Activated CD4-positive, alpha-beta T cell treated with anti-CD3 and anti-CD28 coated beads for 48 hours (primary cell): ENCODE data around the gene ANKFY1.
A peak's percentile ranks its signal among the peaks of the same experiment; 100 is the strongest.
"Not testable (repeated sequence)": the region's sequence is repeated elsewhere in the genome, so short reads cannot be mapped to it uniquely, and the experiment has no call there.

Experiments used
- DNase-seq: peaks from one replicate; pipeline ENCODE4 v3.0.0-alpha.2; 2020

Gene ANKFY1

DNA sequence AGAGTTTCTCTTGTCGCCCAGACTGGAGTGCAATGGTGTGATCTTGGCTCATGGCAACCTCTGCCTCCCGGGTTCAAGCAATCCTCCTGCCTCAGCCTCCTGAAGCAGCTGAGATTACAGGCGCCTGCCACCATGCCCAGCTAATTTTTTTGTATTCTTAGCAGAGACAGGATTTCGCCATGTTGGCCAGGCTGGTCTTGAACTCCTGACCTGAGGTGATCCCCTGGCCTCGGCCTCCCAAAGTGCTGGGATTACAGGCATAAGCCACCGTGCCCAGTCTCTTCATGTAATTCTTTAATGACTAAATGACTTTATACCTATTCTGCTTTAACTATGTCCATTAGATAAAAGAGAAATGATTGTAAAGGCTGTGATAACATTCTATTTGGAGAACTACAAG, 8.5 kb downstream of the ANKFY1 start:
- DNase-seq: not testable (repeated sequence)

DNA sequence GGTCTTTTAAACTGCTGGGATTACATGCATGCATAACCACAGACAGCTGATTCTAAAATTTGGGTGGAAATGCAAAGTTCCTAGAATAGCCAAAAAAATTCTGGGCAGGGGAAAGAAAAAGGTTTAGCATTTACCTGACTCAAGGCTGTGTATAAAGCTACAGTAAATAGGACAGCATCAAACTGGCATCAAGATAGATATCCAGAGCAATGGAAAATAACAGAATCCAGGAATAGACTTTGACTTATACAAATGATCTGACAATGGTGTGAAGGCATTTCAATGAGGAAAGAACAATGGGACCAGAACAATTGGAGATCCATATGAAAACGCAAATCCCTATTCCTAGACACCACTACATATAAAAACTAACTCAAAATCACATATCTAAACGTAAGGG, 12.9 kb downstream of the ANKFY1 start:
- no peak for DNase-seq

DNA sequence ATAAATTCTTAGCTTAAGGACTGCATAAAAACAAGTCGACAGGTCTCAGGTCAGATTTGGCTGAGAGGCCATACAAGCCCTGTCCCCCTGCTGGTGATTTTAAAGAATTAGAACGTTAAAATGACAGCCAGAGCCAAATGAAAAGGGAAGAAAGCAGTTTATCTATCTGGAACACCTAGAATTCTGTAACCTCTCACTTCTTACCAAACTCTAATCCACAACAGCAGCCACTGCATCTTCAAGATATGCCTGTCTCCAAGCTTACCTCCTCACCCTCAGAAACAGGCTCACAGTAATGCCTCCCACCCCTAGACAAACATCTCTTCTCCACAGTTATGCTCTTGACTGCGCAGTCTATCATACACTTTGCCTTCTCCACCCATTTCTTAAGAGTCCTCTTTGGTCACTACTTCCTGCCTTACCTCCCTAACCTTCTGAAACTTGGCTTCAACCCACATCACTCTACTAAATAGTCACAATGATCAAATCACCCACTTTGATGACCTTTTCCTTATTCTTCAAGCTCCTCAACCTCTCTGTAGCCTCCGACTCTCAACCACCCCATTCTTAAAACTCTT, 14.2 kb downstream of the ANKFY1 start:
- no peak for DNase-seq

DNA sequence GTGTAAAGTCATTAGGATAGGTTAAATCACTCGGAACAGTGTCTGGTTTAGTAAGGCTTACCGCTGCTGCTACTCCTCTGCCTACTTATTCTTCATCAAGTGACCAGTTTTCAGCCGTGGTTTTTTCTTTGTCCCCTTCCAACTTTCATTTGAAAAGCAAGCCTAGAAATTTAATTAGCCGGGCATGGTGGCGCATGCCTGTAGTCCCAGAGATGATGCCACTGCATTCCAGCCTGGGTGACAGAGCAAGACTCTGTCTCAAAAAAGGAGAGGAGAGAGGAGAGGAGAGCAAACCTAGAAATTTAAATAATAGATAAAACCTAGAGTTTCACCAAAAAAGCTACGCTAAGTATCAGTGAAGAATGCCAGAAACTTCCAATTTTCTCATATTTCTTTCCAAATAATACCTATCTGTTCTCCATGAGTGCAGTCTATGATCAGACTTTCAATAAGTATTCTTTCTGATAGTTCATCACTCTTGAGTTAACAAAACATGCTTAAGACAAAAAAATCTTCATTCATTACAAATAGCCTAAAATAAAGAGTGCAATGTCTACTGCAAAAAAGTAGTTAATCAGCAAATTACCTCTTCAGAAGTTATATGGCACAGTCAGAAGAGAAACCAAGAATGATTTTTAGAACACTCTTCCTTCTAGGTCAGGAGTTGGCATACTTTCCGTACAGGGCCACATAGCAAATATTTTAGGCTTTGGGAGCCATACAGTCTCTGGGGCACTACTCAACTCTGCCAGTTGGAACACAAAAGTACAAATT, 15.1 kb downstream of the ANKFY1 start:
- no peak for DNase-seq

DNA sequence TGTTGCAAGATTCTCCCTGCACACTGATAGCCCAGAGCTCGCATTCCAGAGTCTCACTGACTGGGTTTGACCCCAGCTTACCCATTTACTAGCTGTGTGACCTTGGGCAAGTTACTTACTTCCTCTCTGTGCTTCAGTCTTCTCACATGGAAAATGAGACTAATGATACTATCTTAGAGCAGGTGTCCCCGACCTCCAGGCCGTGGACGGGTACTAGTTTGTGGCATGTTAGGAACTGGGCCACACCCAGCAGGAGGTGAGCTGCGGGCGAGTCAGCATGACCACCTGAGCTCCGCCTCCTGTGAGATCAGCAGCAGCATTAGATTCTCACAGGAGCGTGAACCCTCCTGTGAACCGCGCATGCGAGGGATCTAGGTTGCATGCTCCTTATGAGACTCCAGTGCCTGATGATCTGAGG, 15.8 kb downstream of the ANKFY1 start:
- peak; percentile 13 for DNase-seq

DNA sequence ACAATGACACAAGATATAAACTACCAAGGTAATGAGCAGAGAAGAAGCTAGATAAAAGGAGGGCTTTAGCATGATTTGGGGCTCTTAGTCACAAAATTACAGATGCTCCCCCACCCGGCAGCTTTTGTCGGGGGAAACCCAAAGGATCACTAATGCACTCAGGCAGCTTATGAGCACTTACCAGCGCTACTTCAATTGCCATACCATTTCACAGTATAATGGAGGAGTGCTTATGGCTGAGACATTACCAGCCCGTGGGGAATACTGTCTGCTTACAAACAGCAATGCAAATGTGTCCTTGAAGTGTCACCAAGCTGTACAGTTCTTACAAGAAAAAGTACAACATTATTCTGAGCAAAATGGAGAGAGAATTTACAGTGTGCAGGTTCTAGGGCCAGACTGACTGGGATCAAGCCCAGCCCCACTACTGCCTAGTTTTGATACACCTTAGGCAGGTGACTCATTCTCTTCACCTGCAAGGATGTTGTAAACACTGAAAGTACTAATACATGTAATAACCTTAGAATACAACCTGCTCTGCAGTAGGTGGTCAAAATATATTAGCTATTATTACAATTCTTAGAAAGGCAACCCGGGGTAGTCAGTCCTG, 16.3 kb downstream of the ANKFY1 start:
- no peak for DNase-seq

DNA sequence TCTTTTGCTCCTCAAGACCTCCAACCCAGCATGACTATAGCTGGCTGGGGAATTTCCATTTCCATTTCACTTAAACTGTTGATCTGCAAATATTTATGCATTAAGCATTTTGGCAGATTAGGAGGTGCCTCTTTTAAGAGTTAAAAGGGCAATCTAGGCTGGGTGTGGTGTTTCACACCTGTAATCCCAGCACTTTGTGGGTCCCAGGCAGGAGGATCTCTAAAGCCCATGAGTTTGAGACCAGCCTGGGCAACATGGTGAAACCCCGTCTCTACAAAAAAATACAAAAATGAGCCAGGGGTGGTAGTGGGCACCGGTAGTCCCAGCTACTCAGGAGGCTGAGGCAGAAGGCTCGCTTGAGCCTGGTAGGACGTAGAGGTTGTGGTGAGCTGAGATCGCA, 17.1 kb downstream of the ANKFY1 start:
- DNase-seq: no peak

DNA sequence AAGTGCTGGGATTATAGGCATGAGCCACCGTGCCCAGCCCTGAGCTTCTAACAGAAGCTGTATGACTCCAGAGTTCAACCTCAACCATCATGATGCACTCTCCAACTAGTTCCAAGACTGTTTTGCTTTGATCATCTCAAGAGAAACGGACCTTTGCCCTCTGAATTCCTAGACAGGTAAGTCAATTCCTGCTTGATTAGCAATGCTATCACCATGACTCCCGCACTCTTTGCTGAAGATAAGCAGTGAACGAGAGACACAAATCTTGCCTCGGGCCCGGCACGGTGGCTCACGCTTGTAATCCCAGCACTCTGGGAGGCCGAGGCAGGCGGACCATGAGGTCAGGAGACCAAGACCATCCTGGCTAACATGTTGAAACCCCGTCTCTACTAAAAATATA, 22.2 kb downstream of the ANKFY1 start:
- no peak for DNase-seq

DNA sequence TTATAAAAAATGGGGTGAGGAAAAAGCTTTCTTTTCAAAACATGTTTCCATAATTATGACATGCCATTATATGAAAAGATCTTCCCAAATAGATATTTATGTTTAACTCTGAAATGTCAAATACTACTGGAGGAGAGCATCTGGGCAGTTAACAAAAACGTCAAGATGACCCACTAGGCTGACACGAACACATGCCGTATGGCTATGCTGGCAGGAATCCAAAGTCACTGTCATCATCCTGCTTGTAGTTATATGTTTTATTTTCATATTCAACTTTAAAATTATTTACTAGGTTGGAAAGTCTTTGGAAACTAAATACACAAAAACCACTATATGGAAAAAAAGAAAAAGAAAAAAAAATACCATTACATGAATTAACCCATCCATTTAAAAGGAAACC, 27.3 kb downstream of the ANKFY1 start:
- DNase-seq: no peak

DNA sequence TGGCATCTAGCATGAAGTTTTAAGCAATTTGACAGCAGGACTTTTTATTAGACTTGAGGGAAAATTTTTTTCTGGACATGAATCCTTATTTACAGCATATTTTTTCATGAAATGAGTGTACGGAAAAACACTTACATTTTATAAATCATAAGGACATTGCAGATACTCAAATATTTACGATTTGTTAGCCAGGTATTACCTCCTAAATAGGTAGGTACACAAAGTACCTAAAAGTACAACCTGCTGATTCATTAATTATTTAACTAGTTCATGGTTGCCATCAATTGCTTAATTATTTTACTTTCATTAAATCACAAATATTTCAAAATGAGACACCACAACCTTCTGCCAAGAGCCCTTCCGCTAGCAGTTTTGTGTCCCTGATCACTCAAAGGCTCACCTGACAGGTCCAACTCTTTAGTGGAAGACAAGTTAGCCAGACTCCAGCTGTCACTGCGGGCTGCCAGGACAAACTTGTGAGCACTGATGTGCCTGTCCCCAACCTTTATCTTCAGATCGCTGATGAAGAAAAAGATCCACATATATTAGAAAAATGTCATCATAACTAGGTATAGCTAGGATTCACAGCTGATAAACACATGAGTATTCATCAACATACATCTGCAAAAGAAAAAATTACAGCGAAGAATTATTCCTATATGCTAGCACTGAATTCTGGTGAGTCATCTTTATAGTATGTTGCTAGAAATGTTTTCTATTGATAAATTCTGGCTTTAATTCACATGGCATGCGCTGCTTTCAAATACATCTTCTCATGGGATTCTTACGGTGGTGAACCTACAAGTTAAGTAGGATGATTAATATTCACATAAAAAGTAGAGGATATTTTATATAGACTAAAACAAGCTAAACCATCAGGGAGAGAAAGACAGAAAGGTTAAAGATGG, 28.2 kb downstream of the ANKFY1 start:
- DNase-seq: no peak

DNA sequence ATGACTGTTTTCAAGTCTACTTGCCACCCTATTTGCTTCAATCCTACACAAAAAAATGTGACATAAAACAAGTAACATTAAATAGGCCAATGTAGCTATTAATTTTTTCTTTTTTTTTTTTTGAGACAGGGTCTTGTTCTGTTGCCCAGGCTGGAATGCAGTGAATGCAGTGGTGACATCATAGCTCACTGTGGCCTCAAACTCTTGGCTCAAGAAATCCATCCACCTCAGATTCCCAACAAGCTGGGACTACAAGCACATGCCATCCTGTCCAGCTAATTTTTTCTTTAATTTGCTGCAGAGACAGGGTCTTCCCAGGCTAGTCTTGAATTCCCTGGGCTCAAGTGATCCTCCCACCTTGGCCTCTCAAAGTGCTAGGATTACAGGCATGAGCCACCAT, 29.4 kb downstream of the ANKFY1 start:
- DNase-seq: no peak

DNA sequence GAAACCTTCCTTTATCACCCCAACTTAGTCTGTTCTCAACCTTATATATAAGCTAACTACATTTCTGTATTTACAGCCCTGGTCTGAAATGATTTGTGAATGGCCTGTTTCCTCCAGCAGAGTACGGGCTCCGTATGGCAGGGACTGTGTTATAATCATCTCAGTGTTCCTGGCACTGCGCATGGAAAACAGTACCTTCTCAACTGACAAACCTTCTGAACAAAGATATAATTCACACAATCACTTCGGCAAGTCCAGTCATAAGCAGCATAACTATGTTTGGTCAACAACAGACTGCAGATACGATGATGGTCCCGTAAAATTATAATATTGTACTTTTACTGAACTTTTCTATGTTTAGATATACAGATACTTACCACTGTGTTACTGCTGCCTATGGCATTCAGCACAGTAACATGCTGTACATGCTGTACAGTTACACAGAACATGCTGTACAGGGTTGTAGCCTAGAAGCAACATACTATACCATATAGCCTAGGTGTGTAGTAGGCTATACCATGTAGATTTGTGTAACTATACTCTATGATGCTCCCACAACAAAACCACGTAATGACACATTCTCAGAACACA, 30.0 kb downstream of the ANKFY1 start:
- DNase-seq: no peak

DNA sequence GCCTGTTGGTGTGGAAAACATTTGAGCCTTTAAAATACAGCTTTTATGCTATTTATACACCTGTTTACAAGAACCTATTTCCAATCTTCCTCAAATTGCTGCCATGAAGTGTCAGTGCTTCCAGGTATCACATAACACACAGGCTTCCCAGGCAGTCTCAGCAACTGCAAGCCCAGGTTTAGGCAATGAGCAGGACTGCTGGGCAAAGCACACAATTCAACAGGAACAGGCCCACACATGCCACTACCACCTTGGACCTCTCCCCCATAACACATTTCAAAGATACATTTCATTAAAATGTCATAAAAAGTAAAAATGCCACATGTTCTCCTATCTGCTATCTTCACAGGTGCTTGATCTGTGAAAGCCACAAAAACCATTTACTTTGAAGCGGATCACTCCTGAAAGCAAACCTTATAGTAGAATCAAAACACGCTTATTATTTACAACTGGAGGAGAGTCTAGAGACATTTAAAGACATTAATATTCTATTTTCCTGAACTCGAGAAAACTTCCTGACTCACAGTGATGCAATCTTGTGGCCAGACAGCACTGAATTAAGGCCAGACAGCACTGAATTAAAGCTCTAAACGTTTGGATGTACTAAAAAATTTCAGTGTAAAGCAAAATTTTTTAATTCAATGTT, 31.5 kb downstream of the ANKFY1 start:
- no peak for DNase-seq

DNA sequence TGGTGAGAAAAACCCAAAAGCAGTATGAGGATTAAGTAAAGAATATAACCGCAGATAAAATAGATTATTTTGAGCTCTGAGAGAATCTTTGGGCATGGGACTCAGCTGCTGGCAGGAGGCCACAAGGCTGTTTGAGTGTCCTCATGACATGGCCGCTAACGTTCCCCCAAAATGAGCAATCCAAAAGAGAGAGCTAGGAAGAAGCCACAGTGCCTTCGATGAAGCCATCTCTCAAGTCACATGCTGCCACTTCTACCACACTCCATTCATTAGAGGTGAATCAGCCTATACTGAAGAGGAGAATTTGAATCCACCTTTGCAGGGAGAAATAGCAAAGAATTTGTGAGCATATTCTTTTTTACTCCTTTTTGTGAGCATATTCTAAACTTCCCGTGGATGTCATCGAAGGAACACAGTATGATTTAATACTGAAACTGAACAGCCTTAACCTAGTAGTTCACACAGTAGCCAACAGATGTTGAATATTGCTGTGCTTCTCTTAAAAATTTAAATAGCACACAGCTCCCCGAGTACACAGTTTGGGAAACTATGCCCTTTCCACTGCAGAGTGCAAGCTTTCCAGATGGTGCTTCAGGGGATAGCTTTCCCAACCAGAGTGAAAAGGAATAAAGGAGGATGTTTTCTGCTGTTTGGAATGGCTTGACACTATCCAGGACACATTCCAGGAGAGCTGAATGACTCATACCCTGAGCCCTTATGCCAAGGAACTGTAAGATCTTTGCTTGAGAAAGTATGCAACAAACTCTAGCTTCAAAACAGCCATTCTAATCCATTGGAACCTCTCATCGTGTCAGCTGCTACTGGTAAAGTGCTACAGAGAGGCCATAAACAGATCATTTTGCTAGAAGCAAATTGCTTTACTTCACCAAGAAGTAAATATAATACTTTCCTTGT, 33.9 kb downstream of the ANKFY1 start:
- no peak for DNase-seq

DNA sequence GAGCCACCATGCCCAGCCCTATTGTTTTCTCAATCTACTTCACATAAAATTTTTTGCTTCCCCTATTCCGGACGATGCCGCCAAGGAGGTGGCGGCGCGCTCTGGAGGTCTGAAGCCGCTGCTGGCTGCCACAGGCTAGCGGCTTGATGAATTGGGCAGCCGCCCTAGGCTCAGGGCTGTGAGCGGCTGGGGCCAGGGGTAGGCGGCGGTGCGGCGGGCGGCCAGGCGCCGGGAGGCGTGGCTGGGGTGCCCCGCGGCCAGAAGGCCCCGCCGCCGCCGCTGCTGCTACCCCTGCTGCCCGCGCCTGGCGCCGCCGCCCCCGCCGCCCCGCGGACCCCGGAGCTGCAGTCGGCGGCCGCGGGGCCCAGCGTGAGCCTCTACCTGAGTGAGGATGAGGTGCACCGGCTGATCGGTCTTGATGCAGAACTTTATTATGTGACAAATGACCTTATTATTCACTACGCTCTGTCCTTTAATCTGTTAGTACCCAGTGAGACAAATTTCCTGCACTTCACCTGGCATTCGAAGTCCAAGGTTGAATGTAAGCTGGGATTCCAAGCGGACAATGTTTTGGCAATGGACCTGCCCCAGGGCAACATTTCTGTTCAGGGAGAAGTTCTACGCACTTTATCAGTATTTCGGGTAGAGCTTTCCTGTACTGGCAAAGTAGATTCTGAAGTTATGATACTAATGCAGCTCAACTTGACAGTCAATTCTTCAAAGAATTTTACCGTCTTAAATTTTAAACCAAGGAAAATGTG, 41.7 kb downstream of the ANKFY1 start:
- DNase-seq: no peak

DNA sequence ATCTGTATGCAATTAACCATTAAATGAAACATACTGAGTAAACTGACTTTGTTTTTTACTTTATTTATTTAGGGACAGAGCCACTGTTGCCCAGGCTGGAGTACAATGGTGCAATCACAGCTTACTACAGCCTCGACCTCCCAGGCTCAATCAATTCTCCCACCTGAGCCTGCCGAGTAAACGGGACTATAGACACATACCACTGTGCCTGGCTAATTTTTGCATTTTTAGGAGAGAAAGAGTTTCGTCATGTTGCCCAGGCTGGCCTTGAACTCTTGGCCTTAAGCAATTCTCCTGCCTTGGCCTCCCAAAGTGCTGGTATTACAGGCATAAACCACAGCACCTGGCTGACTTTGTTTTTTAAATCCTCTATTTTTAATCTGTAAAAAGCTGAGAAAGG, 42.6 kb downstream of the ANKFY1 start:
- DNase-seq: no peak

DNA sequence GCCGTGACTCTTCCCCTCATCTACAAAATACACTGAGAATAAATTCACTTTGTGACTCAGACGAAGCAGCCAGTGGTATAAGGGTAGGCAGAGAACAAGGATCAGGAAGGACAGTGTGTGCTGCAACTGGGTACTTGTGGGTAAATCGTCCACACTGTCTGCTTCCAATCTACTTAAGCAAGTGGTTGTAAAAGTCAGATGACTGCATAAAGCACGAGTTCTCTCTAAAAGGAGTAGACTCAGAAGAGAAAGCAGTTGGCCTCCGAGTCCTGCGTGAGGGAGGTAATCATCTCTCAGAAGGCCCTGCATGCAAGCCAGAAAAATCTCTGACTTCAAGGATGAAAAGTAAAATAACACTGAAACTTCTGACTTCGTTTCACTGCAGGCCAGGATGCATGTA, 43.1 kb downstream of the ANKFY1 start:
- DNase-seq: no peak

DNA sequence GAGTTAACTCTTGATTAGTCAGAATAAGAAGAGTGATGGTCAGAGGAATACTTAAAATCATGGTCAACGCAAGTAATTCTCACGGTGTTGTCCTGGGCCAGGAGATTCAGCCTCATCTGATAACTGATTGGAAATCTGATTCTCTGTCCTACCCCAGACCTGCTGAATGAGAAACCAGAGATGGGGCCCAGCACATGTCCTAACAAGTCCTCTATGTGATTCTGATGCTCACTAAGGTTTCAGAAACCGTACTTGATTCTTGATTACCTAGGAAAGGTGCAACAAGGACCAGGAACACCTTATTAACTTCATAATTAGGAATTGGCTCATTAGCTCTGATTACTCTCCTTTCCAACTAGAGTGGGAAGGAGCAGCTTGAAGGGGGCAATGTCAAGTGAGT, 44.5 kb downstream of the ANKFY1 start:
- DNase-seq: no peak

DNA sequence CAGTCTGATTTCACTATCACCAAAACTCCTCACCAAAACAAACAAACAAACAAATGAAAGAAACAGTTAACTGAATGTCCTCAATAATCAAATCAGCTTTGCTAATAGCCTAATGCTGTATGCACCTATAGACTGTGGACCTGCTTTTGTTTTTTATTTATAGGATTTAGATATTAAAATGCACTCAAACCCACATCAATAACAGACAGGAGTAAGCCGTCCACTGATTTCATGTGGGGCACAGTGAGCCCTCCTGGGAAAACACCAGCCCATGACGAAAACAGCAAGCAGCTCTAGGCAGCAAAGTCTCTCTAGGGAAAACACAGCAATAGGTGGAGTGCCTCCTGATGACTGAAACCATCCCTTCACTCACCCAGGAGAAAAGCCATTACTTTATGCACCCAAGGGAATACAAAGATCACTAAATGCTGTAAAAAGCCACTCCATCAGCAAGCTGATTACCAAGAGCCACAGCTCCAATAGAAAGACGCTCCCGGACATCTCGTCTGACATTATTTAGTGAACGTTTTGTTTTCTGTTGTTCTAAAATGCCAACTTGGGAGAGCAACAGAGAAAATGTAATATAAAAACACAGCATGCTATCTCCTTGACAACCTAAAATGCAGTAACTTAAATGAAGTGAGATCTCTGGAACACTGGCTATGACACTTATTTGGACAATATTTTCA, 47.8 kb downstream of the ANKFY1 start:
- no peak for DNase-seq

DNA sequence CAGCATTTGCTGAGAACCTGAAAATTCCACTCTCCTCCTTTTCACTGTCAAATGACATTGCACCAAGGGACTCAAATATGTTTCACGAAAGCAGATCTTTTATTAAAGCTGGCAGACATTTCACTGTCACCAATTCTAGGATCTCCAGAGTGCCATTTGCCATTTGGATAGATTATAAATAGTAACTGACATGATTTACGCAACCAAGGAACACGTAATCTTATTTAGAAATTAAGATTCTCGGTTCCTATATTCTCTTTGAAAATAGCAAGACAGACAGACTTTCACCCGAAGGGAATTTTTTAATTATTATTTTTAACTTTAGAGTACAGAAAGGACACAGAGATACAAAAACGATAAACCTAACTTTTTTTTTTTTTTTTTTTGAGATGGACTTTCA, 49.6 kb downstream of the ANKFY1 start:
- DNase-seq: no peak
